ENCODE results near the gene MRNIP. TPM values are rescaled to one million over a fixed set of nuclear protein-coding genes. Genes with fewer than 3 reads are reported as not detected.

The MRNIP gene
- total and polyA plus RNA-seq, 10 donors = 34.9 to 107 (median 49.4) TPM

- peaks cover 5 to 100% (median 97%) of the 10 kb centered on the region in 6 donors for H3K36me3 ChIP-seq
- H3K27me3 ChIP-seq (replicated peaks in 1 of 7) = no peaks in the 10 kb centered on the region
- H3K4me3 ChIP-seq = no peak overlapping the region
- DNase-seq = no peak
- 93 to 98% (median 96%) methylated on average over 17 to 25 of the region's 25 CpGs for WGBS, 5 donors
- intact Hi-C loops (cut with DNase I; ENCODE audit: low total_unique reads) = no loop called here
- H3K9me3 ChIP-seq = no peaks in the 10 kb centered on the region
- H3K4me1 ChIP-seq = peaks cover 0 to 11% (median 7%) of the 10 kb centered on the region in 6 donors
- no peak overlapping the region for H3K27ac ChIP-seq
- TF ChIP-seq, protein P1, sequence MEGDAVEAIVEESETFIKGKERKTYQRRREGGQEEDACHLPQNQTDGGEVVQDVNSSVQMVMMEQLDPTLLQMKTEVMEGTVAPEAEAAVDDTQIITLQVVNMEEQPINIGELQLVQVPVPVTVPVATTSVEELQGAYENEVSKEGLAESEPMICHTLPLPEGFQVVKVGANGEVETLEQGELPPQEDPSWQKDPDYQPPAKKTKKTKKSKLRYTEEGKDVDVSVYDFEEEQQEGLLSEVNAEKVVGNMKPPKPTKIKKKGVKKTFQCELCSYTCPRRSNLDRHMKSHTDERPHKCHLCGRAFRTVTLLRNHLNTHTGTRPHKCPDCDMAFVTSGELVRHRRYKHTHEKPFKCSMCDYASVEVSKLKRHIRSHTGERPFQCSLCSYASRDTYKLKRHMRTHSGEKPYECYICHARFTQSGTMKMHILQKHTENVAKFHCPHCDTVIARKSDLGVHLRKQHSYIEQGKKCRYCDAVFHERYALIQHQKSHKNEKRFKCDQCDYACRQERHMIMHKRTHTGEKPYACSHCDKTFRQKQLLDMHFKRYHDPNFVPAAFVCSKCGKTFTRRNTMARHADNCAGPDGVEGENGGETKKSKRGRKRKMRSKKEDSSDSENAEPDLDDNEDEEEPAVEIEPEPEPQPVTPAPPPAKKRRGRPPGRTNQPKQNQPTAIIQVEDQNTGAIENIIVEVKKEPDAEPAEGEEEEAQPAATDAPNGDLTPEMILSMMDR (IDR thresholded peaks at IDR 0.05 in 8 of 11, conservative IDR thresholded peaks at IDR 0.05 in 3 of 11) = no peak
- TF ChIP-seq POLR2A (IDR thresholded peaks at IDR 0.05) (no peak), POLR2AphosphoS5 (IDR thresholded peaks at IDR 0.05) (no peak)
Measured at GRCh38 chr5:179890751-179891682, 32.4 kb upstream of the MRNIP start.

- no peak for TF ChIP-seq POLR2AphosphoS5 (IDR thresholded peaks at IDR 0.05)
- TF ChIP-seq, protein P1 (IDR thresholded peaks at IDR 0.05 in 8 of 11, conservative IDR thresholded peaks at IDR 0.05 in 3 of 11) = no peak
- TF ChIP-seq POLR2A (IDR thresholded peaks at IDR 0.05) = no peak
- Histone ChIP-seq H3K27me3 (replicated peaks in 1 of 7) (no peaks in the 10 kb centered on the region), H3K9me3 (peaks cover 0 to 3% (median 0%) of the 10 kb centered on the region in 8 donors), H3K4me1 (no peaks in the 10 kb centered on the region), H3K4me3 (no peak overlapping the region), H3K36me3 (peaks cover 5 to 100% (median 96%) of the 10 kb centered on the region in 6 donors), H3K27ac (no peak overlapping the region)
- WGBS, 5 donors = 91 to 97% (median 96%) methylated on average over 12 to 13 of the region's 13 CpGs
- DNase-seq = no peak
- intact Hi-C loops (cut with DNase I; ENCODE audit: low total_unique reads) = no loop called here
Measured at GRCh38 chr5:179889885-179890284, 31.3 kb upstream of the MRNIP start.

- Histone ChIP-seq H3K36me3 (peaks cover 7 to 100% (median 90%) of the 10 kb centered on the region in 6 donors), H3K27me3 (replicated peaks in 1 of 7) (no peaks in the 10 kb centered on the region), H3K4me3 (no peak overlapping the region), H3K9me3 (peaks cover 0 to 23% (median 18%) of the 10 kb centered on the region in 8 donors), H3K27ac (no peak overlapping the region), H3K4me1 (no peaks in the 10 kb centered on the region)
- intact Hi-C loops (cut with DNase I; ENCODE audit: low total_unique reads) = no loop called here
- DNase-seq = peak; percentile 56
- WGBS, 5 donors = 80 to 98% (median 96%) methylated on average over 2 to 6 of the region's 6 CpGs
- TF ChIP-seq POLR2A (IDR thresholded peaks at IDR 0.05) = no peak
- peak in 1 of 3 donors; percentile 11 for TF ChIP-seq POLR2AphosphoS5 (IDR thresholded peaks at IDR 0.05)
Measured at GRCh38 chr5:179887802-179888201, 29.2 kb upstream of the MRNIP start.

GRCh38 chr5:179887095-179887494 is 28.5 kb upstream of the MRNIP start:
- peaks cover 0 to 31% (median 25%) of the 10 kb centered on the region in 8 donors for H3K9me3 ChIP-seq
- no peak for TF ChIP-seq POLR2AphosphoS5 (IDR thresholded peaks at IDR 0.05)
- TF ChIP-seq POLR2A (IDR thresholded peaks at IDR 0.05) = no peak
- TF ChIP-seq, protein P1 (IDR thresholded peaks at IDR 0.05 in 8 of 11, conservative IDR thresholded peaks at IDR 0.05 in 3 of 11) = no peak
- H3K36me3 ChIP-seq = peaks cover 7 to 100% (median 83%) of the 10 kb centered on the region in 6 donors
- H3K27me3 ChIP-seq (replicated peaks in 1 of 7) = no peaks in the 10 kb centered on the region
- H3K4me3 ChIP-seq = no peak overlapping the region
- no peaks in the 10 kb centered on the region for H3K4me1 ChIP-seq
- intact Hi-C loops (cut with DNase I; ENCODE audit: low total_unique reads) = no loop called here
- WGBS, 5 donors = 85 to 98% (median 95%) methylated on average over 11 of the region's 11 CpGs
- no peak overlapping the region for H3K27ac ChIP-seq
- DNase-seq = no peak
